ENCODE measurements around the gene KDM3B.

KDM3B gene

DNA sequence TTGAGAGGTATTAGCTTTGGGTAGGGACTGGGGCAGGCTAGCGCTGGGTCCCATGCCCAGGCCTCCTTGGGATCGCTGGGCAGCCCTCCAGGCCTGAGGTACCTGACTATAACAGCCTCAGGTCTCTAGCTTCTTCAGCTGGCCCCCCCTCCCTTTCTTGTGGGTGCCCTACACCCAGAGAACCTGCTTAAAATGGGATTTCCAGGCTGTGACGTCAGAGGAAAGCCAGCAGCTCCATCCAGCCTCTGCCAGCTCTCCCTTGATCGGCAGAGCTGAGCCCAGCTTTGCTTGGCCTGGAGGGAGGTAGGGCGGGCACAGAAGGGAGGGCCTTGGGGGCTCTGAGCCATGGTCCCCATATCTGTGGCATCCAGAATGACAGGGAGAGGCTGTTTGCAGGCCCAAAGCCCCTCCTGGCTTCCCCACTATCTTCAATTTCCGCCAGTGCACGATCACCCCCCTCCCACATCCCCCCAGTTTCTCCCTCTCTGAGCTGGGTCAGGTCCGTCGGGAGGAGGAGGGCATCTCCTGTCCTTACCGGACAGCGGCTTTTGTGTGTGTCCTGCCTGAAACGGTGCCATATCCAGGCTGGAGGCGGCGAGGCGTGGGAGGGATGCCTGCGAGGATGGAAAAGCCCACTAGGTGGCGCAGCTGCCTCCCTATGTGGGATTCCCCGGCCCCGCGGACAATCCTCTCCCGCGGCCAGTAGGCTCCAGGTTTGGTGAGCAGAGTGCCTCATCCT is 97.2 kb downstream of the KDM3B start:
- FAIRE-seq = no peak

DNA sequence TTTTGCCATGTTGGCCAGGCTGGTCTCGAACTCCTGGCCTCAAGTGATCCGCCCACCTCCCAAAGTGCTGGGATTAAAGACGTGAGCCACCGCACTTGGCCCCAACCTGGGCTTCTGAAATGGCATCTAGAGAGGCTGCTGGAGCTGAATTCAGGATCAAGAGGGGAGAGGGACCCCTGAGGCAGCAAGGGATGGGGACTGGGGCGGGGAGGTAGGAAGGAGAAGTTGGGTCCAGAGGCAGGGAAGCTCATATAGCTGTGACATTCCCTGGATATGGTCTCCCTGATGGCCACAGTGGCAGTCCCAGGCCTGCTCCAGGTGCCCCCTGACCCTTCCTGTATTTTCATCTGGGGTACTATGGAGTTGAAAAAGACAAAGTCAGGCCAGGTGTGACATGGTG is 98.5 kb downstream of the KDM3B start:
- FAIRE-seq = no peak

DNA sequence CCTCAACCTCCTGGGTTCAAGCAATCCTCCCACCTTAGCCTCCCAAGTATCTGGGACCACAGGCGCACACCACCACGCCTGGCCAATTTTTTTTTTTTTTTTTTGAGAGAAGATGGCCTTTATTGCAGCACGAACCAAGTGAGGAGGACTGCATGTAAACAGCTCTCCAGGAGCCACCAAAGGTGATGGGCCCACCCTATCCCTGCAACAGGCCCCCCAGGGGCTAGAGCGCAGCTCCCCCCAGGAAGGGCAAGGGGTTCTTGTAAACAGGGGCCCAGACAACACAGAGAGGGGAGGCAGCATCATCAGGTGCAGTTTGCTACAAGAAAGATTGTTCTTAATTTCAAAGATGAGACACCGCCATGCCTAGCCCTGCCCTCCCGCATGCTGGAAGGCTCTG is 100.2 kb downstream of the KDM3B start:
- no peak for FAIRE-seq

DNA sequence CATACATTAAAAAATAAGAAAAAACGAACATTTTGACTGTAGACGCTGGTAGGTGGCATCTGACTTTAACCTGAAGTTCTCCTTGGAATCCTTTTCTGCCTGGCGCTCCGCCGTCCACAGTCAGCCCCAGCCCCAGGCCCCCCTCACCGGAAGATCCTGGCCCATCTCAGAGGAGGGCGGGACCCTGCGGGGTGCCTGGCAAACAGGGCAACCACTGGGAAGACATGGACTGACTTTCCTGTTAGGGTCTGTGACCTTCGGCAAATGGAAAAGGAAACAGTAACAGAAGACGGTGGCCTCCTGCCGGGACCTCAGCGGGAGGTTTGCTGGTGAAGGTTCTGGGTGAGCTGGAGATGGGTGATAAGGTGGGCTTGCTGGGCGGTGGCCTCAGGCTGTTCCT is 101.1 kb downstream of the KDM3B start:
- FAIRE-seq = no peak

DNA sequence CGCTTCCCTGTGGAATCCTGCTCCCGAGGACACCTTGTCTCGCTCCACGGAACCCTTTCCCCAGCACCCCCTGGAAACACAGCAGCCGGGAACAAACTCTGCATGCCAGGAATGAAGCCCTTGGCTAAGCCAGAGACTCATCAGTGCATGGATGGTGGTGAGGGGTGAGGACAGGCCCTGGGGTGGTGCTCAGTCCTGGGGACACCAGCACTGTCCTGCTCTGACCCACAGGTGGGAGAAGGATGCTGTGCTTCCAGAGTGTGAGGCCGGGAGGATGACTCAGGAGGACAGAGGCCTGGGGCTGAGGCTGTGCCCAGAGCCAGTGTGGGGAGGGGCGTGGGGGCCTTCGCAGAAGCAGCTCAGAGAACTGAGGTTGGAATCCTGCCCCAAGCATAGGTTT is 101.6 kb downstream of the KDM3B start:
- FAIRE-seq = no peak

DNA sequence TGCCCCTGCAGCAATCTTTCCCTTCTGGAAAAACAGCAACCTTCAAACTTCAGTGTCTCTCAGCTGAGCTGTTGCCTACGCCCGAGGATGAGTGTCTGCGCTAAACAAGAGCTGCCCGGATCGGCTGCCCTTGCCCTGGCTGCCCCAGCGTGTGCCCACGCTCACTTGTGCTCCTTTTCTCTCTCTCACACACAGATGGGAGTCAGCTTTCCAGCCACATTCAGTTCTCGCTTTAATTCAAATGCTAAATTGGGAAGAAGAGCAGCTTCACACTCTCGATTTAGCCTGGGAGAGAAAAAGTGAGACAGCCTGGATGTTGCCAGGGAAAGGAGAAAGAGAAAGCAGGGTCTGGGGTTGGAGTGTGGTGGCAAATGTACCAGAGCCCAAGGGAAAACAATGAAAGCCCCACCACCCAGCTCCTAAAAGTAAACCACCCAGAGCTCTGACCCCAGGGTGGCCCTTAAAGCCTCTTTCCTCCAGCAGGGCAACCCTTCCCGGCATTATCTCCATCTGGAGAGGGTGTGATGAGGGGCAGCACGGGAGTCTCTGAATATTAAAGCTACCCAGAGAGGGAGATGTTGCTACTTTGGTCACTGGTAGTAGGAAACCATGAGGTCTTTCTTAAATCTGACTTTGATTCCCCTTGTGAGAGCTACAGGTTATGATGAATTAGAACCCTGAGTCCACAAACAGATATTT is 102.9 kb downstream of the KDM3B start:
- FAIRE-seq = no peak

DNA sequence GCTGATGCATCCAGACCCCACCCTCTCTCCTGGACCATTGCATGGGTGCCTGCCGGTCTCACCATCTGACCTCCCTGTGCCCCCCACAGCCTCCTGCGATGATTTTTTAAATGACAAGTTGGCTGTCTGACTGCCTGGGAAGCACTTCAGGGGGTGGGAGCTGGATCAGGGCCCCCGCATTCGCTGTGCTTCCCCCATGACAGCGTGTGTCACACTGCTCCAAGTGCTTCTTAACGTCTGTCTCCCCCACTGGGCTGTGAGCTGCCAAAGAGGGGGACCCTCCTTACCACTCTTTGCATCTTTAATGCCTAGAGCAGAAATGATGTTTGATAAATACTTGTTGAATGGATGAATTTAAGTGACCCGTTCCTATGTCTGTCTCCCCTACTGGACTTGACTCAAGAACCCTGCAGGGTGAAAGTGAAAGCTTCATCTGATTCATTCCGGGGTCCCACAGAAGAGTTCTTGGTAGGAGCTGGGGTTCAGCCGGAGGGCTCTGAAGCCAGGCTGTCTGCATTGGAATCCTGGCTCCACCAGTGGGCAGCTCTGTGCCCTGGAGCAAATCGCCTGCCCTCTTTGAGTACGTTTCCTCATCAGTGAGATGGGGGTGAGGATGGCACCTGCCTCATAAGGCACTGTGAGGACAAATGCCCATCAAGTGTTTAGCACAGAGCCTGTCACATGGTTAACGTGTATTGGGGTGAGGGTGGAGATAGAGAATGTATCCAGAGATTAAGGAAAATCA is 105.2 kb downstream of the KDM3B start:
- no peak for FAIRE-seq

DNA sequence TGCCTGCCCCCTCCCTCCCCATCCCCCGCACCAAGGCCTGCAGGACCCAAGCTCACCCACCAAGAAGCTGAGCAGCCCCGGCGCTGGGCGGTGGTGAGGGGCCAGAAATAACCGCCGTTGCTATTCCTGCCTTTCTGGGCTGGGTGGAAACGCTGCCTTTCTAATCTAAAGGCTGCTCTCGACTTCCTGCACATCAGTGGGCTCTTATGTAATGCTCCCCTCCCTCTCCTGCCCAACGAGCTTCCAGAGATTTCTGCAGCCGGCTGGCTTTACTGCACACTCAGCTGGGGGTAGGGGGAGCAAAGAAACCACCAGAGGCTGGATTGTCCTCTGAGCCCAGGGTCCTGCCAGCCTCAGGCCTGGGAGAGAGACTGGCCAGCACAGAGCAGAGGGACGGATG is 105.9 kb downstream of the KDM3B start:
- FAIRE-seq = no peak

DNA sequence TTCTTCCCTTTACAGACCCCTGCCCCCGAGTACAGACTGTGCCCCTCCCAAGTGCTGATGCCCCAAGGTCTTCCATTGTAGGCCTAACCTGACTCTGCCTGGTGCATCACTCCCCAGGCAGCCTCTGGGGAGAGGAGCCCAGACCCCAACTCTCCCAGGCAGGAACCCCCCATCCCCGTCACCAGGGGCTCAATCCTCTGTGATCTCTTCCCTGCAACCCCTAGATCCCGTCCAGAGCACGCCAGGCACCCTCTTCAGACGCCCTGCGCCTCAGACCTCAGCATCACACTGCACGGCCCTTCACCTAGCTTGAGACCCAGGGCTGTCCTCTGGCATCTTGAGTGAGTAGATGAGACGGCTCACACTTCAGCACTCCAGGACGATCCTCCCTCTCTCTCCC is 106.4 kb downstream of the KDM3B start:
- FAIRE-seq = no peak

DNA sequence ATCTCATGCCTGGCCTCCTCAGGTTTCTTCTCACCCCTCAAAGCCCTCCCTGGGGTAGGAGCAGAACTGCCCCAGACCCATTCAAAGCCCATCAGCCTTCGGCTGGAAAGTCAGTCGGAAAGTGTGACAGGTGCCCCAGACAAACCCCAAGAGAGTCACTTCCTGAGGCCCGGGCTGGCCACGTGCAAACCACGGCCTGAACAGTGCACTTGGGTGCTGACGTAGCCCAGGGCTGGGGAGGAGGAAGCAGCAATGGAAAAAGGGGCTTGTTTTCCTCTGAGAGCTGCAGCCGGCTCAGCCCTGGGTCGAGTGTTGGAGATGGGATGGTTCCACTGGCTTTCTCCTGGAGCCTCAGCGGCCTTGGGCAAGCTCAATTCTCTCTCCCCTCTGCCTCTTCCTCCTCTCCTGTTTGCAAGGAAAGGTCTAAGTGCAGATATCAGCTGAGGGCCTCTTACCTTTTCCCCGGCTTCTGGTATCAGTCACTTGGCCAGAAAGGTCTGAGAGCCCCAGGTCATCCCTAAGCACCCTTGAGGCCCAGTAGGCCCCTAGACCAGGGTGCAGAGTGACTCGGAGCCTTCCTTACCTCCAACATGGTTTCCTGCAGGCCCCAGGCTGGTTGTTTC is 106.9 kb downstream of the KDM3B start:
- FAIRE-seq = no peak

DNA sequence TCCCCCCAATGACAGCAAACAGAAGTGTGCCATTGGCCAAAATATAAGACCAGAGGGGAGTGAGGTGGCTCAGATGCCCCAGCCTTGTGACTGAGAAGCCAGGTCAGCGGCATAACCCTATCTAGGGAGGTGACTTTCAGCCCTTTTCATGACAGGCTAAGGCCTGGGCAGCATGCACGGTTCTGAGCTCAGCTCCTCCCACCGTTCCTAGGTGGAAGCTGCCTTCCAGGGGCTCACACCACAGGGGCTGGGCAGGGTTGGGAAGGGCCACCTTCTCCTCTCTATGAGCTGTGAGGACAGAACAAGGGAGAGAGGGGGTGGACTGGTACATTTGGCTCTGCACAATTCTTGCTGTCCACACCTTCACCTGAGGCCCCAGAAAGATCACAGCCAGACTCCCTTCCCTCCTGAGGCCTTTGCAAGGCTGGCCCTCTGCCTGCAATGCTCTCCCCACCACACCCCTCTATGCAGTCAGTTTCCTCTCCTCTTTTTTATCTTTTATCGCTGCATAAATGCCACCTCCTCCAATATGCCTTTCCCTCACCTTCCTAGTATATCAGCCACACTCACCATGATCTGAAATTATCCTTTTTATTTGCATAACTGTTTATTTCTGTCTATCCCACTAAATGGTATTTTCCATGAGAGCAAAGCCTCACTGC is 107.7 kb downstream of the KDM3B start:
- no peak for FAIRE-seq

DNA sequence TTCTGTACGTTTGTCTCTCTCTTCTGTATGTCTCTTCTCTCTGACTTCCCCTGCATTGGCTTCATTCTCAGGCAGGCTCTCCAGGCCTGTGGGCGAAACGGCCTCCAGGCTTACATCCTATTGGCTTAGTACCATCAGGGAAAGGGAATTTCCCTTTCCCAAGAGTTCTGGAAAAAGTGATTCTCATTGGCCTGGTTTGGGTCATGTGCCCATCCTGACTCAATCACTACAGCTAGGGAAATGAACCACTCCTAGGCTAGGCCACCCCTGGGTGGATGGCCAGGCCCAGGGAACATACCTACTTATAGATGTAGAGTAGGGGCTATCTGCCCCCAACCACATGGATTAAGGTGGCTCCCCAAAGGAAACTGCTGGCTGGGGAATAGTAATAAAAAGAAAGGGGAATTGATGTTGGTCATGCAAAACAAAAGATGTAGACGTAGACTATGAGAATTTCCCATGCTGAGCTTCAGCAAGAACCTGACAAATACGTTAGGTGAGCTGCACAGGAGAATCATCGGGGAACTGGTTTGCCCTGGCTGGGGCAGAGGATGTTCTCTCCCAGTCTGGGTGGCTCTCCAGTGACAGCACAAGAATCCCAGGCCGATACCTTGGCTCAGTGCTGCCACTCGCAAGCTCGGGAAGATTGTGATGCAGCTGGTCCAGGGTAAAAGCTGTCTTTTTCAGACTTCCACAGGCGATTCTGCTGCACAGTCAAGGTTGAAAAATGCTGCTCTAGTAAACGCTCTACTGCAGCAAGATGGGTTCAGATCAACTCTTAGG is 109.0 kb downstream of the KDM3B start:
- no peak for FAIRE-seq

DNA sequence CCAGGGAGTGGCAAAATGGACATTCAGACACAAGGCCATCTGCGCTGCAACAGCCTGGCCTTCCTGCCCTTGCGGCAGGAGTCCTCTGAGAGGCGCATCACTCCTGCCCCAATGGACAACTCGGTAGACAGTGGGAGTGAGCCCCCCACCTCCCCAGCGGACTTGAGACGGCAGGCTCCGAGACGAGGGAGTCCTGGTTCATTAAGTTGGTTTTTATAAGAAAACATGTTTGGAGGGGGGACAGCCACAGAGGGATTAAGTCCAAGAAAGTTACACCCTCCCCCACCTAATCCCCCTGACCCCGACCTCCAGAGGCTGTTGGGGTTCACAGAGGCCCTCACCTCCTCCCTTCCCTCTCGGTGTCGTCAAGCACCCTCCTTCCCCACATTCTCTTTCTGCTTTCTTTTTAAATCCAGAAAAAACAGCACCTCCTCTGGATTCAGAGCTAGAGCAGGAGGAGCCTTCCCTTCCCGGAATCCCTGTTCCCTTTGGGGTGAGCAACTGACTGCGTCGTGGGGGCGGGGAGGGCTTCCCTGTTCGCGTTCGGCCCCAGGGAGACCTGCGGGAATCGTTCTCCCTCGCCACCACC is 111.0 kb downstream of the KDM3B start:
- FAIRE-seq = no peak

DNA sequence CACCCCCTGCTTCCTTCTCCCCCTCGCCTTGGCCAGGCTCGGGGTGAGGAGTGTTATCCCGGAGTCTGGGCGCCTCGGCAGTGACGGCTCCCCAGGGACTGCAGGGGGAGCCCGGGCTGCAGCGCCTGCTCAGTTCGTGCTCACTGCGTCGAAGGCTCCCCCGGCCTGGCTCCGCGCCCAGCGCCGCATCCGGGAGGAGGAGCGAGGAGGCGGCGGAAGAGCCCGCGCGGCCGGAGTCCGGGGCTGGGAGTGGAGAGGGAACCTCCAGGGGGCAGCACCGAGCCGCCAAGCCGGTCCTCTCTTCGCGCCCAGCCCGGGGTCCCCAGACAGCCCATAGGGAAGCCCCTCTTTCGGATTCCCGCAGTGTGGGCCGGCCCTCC is 111.5 kb downstream of the KDM3B start:
- FAIRE-seq = no peak

DNA sequence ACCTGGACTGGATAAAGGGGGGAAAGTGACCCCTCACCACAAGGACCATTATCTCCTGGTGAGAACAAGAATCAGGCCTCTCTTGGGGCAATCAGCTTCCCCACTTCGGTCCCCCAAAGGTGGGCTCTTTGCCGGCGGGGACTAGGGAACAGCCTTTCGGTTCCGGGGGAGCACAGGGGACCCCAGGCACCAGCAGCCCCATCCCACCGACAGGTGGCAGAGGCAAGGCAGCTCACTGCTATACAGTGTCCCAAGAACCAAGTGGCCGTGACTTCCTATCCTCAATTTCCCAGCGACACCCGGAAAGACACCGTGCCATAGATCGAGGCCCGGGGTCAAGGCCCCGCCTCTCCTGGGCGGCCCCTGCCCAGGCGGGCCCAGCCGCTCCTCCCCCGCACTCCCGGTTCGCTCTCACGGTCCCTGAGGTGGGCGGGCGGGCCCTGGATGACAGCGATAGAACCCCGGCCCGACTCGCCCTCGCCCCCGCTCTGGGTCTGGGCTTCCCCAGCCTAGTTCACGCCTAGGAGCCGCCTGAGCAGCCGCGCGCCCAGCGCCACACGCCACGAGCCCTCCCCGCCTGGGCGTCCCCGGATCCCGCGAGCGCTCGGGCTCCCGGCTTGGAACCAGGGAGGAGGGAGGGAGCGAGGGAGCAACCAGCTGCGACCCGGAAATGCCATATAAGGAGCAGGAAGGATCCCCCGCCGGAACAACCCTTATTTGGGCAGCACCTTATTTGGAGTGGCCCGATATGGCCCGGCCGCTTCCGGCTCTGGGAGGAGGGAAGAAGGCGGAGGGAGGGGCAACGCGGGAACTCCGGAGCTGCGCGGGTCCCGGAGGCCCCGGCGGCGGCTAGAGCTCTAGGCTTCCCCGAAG is 112.1 kb downstream of the KDM3B start:
- FAIRE-seq = peak; percentile 14

DNA sequence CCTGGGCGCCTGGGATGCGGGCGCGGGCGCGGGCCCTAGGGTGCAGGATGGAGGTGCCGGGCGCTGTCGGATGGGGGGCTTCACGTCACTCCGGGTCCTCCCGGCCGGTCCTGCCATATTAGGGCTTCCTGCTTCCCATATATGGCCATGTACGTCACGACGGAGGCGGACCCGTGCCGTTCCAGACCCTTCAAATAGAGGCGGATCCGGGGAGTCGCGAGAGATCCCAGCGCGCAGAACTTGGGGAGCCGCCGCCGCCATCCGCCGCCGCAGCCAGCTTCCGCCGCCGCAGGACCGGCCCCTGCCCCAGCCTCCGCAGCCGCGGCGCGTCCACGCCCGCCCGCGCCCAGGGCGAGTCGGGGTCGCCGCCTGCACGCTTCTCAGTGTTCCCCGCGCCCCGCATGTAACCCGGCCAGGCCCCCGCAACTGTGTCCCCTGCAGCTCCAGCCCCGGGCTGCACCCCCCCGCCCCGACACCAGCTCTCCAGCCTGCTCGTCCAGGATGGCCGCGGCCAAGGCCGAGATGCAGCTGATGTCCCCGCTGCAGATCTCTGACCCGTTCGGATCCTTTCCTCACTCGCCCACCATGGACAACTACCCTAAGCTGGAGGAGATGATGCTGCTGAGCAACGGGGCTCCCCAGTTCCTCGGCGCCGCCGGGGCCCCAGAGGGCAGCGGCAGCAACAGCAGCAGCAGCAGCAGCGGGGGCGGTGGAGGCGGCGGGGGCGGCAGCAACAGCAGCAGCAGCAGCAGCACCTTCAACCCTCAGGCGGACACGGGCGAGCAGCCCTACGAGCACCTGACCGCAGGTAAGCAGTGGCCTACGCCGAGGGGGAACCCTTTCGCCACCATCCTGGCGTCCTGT is 113.0 kb downstream of the KDM3B start, which contains the start of gene EGR1:
EGR1 (plus strand) TSS at position 219 of the 864 bp plus-strand sequence; CDS start at position 502, 283 bp downstream.
- no peak for FAIRE-seq

DNA sequence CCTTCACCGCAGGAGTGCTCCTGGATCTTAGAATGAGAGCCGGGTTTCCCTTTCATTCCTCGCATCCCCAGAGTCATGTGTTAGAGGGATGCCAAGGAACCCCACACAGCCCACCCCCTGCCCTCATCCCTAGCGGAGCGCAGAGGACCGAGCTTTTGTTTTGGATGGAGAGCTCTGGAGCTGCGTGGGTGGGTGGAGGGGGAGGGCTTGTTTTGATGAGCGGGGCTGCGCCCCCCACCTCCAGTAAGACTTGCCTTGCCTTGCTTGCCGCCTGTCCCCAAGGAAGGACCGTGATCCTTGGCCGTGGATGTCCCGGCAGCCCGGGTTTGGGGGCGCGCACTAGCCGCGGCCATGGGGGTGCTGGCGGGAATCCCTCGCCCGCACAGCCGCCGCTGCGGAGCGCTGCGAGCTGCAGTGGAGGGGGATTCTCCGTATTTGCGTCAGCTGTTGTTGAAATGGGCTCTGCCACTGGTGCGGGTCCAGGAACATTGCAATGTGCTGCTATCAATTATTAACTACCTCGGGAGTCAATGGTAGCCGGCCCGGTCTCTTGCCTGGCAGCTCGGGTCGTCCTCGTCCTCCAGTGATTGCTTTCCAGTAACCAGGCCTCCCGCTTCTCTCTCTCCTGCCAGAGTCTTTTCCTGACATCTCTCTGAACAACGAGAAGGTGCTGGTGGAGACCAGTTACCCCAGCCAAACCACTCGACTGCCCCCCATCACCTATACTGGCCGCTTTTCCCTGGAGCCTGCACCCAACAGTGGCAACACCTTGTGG is 113.8 kb downstream of the KDM3B start:
- FAIRE-seq = no peak

DNA sequence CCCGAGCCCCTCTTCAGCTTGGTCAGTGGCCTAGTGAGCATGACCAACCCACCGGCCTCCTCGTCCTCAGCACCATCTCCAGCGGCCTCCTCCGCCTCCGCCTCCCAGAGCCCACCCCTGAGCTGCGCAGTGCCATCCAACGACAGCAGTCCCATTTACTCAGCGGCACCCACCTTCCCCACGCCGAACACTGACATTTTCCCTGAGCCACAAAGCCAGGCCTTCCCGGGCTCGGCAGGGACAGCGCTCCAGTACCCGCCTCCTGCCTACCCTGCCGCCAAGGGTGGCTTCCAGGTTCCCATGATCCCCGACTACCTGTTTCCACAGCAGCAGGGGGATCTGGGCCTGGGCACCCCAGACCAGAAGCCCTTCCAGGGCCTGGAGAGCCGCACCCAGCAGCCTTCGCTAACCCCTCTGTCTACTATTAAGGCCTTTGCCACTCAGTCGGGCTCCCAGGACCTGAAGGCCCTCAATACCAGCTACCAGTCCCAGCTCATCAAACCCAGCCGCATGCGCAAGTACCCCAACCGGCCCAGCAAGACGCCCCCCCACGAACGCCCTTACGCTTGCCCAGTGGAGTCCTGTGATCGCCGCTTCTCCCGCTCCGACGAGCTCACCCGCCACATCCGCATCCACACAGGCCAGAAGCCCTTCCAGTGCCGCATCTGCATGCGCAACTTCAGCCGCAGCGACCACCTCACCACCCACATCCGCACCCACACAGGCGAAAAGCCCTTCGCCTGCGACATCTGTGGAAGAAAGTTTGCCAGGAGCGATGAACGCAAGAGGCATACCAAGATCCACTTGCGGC is 114.6 kb downstream of the KDM3B start:
- FAIRE-seq = no peak
